Fibroblast of skin of right biceps (primary cell): Measurements from ENCODE around the gene SETD9.

Experiments used
- DNase-seq: peaks from one replicate; pipeline ENCODE4 v3.0.0-alpha.2; 2013

SETD9 gene, protein sequence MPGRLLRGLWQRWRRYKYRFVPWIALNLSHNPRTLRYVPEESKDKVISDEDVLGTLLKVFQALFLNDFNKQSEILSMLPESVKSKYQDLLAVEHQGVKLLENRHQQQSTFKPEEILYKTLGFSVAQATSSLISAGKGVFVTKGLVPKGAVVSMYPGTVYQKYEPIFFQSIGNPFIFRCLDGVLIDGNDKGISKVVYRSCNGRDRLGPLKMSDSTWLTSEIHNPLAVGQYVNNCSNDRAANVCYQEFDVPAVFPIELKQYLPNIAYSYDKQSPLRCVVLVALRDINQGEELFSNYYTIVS

DNA sequence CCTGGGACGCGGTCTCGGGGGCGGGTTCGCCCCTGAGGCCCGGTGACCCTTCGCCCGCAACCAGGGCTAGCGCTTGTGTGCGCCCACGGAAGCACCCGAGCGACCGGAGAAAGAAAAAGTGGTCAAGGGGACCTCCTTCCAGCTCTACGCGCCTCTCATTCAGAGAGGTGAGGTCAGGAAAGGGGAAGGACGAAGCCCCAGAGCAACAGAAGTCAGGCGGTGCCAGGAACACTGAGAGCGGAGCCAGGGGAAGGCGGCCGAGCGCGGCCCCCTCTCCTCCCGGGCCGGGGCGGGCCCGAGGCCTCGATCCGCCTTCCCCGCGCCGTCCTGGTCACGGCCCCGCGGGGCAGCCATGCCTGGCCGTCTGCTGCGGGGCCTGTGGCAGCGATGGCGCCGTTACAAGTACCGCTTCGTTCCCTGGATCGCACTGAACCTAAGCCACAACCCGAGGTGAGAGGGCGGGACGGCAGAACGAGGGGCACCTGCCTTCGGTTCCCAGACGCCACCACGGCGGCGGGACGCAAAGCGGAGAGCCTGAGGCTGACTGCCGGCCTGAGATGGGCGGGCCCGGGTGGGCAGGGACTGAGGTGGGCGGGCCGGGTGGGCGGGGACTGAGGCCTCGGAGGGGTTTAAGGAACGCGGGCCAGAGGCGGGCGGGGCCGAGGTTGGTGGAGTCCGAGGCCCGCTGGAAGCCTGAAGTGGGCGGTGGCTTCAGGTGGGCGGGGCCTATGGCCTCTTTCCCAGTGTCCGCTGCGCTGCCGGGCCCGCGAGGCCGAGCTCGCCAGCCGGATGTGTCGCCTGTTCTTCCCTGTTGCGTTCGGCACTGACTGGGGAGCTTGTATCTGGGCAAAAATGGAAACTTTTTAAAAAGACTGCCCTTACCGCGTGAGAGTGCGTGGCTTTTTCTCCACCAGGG is at the start of gene SETD9:
SETD9 (plus strand) TSS at position 303 of the 916 bp plus-strand sequence; CDS start at position 353, 50 bp downstream.
- peak; percentile 98 for DNase-seq

DNA sequence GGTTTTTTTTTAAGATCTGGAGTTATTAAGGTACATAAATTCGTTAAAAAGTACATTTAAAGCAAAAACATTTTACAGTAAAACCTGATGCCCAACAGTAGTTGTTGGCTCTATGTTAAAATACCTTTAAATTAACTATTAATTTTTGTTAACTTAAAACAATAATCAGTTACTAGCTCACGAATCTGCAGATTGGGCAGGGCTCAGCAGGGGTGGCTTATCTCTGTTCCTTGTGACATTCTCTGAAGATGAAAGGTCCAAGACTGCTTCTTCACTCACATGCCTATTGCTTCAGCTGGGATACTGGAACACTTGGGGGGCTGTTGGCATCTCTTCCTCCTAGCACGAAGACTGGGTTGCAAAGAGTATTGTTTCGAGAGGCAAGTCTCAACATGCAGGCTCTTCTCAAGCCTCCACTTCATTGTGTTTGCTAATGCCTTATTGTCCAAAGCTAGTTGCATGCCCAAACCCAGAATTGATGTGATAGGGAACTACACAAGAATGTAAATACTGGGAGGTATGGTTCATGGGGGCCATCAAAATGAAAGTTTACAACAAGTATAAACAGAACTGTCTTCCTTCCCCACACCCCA is 47.4 kb upstream of the SETD9 start:
- no peak for DNase-seq

DNA sequence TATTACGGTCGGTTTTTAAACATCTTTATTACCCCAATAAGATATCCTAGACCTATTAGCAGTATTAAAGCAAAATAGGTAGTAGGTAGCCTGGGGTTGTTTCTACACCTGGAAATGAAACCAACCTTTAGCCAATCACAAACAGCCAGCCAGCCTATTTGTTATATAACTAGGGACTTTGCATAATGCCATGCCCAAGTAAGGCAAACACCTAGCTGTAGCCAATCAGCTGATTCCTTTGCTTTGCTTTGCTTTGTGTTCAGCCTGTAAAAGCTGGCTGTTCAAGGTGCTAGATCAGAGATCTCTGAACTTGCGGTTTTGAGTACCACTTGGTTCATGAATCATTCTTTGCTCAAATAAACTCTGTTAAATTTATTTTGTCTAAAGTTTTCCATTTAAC is 46.5 kb upstream of the SETD9 start:
- DNase-seq = no peak

DNA sequence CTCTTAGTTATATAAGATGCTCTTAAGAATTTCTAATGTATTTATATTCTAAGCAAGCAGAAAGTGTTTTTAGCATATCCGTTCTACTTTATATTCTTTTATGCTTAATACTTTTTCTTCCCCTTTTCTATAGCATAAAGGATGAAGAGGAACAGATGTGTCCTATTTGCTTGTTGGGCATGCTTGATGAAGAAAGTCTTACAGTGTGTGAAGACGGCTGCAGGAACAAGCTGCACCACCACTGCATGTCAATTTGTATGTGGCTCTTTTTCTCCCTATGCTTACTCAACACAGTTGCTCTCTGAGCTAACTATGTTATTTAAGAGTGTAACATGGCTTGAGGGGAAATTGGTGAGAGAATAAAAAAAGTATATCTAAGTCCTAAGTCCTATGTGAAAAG is 37.6 kb upstream of the SETD9 start:
- no peak for DNase-seq

DNA sequence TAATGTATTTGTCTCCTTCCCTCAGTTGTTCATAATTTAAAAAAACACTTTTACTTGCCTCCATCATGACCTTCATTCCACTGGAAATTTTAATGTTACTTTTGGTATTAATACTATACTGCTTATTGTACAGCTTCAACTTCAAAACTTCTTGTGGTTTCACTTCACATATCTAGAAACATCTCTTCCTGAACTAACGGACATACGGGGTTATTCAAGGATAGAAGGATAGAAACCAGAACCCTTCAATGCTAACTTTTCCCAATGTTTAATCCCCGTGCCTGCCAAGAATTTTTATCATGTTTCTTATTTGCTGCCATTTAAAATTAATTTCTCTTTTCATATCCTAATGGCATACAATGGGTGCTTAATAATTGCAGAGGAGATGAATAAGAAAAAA is 36.3 kb upstream of the SETD9 start:
- no peak for DNase-seq

DNA sequence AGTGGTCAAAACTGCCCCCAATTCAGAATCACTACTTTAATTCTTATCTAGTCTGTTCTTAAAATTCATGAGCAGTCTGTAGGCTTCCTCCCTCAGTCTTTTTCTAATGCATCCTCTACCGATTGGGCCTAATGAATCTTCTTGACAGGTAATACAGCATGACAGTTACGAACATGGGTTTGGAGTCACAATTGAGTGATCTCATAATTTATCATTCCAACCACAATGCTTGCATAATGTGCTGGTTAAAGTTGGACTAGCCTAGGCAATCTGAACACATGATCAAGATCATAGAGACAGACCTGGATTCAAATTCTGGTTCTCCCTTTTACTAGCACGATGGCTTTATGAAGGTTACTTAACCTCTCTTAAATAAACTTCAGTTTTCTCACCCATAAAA is 33.1 kb upstream of the SETD9 start:
- peak; percentile 19 for DNase-seq

DNA sequence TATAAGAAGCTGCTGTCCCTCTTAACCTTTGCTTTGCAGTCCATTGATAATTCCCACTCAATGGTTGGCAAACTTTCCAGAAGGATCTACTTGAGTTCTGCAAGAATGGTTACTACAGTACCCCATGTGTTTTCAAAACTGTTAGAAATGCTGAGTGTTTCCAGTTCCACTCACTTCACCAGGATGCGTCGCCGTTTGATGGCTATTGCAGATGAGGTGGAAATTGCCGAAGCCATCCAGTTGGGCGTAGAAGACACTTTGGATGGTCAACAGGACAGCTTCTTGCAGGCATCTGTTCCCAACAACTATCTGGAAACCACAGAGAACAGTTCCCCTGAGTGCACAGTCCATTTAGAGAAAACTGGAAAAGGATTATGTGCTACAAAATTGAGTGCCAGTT is 27.8 kb upstream of the SETD9 start:
- DNase-seq = no peak

DNA sequence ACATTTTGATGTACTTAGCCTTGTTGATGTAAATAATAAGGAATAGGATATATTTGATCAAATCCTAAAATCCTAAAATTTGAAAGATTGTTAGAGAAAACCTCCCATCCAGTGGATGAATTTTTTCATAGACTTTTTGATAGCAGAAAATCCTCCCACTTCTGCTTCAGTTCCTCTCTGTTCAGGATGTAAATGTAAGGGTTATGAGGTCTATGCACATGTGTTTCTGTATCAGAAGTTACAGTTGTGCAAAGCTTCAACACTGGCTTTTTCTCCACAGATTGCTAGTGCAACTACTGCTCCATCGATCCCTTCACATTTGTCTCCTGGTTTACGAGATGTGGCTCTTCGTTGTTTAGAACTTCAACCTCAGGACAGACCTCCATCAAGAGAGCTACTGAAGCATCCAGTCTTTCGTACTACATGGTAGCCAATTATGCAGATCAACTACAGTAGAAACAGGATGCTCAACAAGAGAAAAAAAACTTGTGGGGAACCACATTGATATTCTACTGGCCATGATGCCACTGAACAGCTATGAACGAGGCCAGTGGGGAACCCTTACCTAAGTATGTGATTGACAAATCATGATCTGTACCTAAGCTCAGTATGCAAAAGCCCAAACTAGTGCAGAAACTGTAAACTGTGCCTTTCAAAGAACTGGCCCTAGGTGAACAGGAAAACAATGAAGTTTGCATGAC is 16.0 kb upstream of the SETD9 start:
- no peak for DNase-seq

DNA sequence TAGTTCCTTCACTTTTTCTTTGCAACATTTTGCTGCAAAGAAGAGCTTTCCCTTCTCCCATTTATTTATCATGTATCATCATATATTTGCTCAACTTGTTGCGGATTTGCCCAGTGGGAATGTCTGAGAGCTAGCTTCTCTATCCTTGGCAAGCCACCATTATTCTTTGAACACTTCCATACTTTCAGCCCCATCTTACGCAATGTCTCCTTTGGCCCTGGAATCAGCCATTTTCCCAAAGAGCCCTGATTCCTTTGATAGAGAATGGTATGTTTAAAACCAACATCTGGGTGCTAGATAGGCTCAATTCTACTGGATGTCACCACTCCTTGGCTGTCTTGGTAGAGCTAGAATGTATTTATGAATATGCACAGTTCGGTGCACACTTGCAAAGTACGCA is 12.6 kb upstream of the SETD9 start:
- no peak for DNase-seq

DNA sequence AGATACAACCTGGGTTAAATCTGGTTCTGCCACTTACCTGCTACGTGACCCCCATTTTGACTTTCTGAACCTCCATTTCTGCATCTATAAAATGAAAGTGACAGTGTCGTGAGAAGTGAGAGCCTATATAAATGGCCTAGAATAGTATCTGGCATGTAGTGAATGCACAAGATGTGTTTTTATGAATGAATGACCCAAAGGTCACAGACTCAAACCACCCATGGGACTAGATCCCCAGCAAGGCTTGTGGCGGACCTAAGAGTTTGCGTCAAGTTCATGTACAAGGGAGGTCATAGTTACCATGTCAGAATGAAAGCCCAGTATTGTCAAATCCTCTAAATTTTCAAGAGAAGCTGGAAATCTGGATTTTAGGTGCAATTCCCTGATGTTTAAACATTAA is 11.2 kb upstream of the SETD9 start:
- DNase-seq = no peak

DNA sequence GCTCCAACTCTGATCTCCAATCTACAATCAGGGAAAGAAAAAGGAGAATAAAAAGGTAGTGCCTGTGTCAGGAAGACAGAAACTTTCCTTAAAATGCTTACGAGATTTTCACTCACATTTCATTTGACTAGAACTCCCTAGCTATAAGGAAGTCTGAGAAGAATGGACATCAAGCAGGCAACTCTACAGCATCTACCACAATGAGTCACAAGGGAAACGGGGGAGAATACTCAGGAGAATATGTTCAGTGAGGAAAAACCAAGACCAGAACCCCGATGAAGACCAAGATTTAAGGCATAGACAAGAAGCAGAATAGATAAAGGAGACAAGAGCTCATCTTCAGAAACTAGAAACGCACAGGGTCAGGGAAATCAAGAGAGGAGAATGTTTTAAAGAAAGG is 9.0 kb upstream of the SETD9 start:
- peak; percentile 54 for DNase-seq

DNA sequence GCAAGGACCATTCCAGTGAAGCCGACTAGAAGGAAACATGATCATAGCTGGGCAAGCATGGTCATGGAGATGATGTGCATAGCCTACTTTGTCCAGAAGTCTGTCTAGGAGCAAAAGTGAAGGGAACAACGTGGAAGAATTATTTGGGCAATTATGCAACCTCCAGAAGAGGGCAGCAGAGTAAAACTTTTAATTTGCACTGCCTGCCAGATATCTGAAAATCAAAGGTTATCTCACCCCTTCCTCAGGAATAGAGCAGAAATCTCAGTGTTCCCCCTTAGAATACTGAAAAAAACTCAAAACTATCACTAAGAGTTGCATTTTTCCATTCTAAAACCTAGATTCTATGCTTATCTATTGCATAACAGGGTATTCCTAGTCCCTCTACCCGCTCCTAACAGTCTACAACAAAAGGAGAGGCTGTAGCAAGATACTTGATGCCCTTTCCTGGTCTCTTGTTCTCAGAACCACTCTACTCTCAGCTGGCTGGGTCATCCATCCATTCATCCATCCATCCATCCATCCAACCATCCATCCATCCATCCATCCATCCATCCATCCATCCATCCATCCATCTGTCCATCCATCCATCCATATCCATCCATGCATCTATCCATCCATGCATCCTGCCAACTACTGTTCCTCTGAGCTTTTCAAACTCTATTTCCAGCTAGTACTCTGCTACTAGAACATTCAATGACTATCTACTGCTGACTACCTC is 8.4 kb upstream of the SETD9 start:
- peak; percentile 39 for DNase-seq

DNA sequence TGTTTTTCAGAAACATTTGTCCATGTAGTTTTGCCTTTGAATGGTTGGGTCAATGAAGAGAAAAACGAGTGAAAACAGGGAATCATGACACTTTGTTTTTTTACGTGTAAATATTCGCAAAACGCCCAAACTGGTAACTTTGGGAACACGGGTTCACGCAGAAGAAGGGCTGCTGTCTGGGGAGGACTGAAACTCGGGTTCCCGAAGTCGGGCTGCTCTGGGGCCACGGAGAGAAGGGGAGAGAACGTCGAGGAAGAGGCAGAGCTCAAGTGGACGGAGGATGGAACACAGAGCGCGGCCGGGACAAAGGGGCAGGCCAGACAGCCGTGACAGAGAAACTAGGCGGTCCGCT is 478 bp upstream of the SETD9 start:
- DNase-seq = no peak

DNA sequence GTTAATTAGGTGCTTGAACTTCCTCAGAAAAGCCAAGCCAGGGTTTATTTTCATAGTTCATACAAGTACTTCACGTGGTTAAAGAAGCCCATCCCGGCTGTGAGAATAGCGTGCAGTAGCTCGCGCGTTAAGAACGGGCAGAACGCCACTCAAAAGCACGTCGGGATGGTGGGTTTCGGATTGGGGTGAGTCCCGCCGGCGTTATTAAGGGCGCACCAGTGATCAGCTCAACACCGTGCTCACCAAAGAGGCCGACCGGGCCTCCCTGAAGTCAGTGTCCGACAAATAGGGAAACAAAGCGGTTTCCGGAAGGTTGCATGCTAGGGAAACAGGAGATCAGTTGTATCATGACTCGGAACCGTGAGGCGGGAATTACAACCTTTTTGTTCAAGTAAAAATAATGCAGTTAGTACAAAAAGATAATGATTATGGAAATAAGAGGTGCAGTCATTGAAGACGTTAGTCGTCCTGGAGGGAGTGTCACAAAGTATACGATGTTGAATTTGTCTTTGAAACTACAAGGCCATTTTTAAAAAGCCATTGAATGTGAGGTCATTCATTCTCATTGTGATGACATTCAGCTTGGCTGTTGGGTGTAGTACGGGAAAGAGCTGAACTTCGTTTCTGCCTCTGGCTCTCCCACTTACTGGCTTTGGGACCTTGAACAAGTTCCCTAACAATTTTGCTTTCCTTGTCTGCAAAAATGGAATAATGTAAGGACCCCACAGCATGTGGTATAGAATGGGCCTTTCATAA is 992 bp downstream of the SETD9 start:
- no peak for DNase-seq

DNA sequence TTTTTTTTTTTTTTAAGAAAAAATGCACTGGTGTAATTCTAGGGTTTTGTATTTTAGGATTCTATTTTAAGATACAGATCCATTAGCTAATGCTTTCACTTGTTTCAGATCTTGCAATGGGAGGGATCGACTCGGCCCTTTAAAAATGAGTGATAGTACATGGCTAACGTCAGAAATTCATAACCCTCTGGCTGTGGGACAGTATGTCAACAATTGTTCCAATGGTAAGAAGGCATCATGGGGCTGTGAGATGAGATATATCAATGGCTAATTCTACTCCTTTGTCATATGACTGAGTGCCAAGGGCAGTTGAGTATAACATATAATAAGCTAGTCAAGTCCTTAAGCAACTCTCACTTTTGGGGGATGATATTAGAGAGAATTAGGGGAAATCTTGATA is 4.4 kb downstream of the SETD9 start:
- DNase-seq = no peak

DNA sequence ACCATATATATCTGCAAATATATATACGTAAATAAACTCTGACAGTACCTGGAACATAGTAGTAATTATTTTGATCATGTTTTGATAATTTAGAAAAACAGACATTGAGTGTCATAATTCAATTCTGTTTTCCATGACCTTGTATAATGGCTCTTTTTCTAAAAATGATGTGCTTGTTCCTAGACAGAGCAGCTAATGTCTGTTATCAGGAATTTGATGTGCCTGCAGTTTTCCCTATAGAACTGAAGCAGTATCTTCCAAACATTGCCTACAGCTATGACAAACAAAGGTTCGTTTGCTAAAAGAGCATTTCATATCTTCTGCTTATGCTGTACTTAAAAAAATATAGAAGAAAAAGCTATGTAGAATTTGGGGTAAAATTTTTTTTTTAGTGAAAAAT is 5.3 kb downstream of the SETD9 start:
- no peak for DNase-seq

DNA sequence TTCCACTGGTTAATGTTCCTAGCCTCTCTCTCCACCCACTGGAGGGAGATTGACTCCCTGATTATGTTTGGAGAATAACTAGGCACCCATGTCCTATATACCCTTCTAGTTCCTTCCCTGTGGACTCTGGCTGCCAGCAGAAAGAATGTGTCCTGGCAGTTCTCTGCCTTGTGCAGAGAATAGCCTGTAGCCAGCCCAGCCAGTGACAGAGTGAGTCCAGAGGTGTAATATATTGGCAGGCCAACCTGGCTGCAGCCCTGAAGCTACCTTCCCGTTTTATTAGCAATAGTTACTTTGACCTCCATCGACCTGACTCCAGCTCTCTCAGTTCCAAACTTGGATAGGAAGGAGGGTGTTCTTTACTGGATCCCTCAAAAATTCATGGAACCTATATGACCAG is 8.1 kb downstream of the SETD9 start:
- no peak for DNase-seq

DNA sequence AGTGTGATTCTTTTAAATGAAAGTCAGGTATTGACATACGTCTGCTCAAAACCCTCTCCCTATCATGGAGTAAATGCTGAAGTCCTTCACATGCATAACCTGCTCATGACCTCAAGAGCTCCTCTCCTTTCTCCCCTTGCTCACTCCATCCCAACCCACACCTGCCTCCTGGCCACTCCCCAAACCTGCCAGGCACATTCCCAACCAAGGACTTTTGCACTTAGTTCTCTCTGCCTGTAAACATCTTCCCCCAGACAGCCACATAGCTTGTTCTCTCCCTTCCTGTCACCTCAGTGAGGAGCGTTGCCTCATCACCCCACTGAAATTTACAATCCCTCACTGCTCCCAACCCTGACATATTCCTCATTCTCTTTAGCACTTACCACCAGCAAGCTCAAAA is 8.7 kb downstream of the SETD9 start:
- DNase-seq = no peak

DNA sequence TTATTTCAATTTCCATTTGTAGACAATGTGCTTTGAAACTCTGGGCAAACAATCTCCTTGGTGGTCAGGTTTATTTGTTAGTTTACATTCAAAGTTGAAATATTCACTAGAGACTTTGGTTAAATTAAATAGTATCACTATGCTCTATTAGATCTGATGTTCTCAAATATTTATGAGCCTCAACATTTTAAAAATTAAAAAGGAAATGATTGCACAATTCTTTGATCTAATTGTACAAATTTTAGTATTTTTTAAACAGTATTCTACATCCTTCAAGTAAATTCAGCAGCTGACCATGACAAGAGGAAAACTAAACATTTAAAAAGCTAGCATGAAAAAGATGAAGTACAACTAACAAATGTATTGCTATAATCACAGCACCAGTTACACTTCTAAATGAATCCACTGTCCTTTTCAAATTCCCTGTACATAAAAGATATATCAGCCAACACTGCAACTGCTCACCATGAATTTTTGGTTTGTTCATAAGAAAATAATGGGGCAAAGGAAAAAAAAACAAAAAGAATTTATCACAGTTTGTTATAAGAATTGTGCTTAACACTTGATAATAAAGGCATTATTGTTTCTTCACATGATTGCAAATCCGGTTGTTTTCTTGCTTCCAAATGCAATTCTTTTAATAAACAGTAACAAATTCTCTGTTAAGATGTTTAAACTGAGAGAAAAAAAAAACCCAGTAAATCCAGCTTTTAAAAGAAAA is 10.7 kb downstream of the SETD9 start:
- DNase-seq = no peak

DNA sequence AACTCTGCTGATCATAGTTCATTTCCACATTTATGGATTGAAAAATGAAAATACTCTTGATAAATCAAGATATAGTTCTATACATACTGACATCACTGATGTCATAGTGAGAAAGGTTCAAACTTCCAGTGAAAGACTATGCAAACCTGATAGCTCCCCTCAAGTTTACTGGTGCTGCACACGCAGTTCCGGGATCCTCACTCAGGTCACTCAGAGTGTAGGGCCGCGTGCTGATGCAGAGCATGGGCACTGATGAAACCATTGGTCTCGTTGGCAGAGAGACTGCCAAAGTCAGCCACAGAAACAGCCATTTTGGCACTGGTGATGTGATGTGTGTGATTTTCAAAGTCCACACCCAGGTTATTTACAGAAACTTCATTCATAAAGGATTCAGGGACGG is 13.5 kb downstream of the SETD9 start:
- DNase-seq = no peak

DNA sequence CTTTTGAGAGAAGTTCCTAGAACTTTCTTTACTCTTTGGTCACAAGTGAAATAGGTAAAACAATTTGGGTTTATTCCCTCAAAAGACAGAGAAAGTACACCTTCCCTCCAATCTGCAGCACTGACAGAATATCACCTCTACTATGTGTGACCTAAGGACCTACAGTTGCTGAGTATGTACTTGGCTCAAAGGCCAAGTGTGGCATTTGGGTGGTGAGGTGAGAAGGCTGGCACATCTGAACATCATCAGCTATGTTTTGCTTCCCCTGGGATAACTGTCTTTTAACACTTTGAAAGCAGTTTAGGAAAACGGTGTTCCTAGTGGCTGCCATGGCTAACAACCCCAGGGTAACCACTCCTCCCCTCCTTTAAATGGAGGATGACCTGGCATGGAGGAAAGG is 24.9 kb downstream of the SETD9 start:
- DNase-seq = no peak
